Activated B cell treated with CpG ODN at 0.5 μM for 24 hours (primary cell): Measurements from ENCODE around the gene NEGR1. TPM values are rescaled to one million over a fixed set of nuclear protein-coding genes. Genes with fewer than 3 reads are reported as not detected.

Experiments used
- ATAC-seq: fragments of 200-7000 bp; cut with Tn5 transposase; one replicate; pipeline ENCODE4 v1.10.0; 2021; ENCODE audit warnings: low read depth, mild to moderate bottlenecking, moderate library complexity
- CTCF ChIA-PET: fragments of 350-600 bp; sonication (Branson Sonifier 250); formaldehyde crosslinking; loops from one replicate; lab custom pipeline; 2021; ENCODE audit warnings: antibody characterized with exemption; lab: Charles Lee
- POLR2A ChIA-PET: fragments of 350-600 bp; sonication (Branson Sonifier 250); formaldehyde crosslinking; loops from one replicate; lab custom pipeline; 2021; ENCODE audit warnings: antibody characterized with exemption; lab: Charles Lee
- DNase-seq: peaks from one replicate; pipeline ENCODE4 v3.0.0; 2022
- H3K27ac Mint-ChIP-seq: one replicate; pipeline ENCODE4 v1.8.0; 2020; ENCODE audit warnings: mixed read lengths
- H3K27me3 Mint-ChIP-seq: one replicate; pipeline ENCODE4 v1.8.0; 2021; ENCODE audit warnings: mixed read lengths
- H3K36me3 Mint-ChIP-seq: one replicate; pipeline ENCODE4 v1.8.0; 2021; ENCODE audit warnings: low read depth, mixed read lengths
- H3K4me1 Mint-ChIP-seq: one replicate; pipeline ENCODE4 v1.8.0; 2021; ENCODE audit warnings: mixed read lengths
- H3K4me3 Mint-ChIP-seq: one replicate; pipeline ENCODE4 v1.8.0; 2020; ENCODE audit warnings: mild to moderate bottlenecking, mixed read lengths
- H3K9me3 Mint-ChIP-seq: one replicate; pipeline ENCODE4 v1.8.0; 2020; ENCODE audit warnings: mixed read lengths
- intact Hi-C: fragments of 100-400 bp; cut with micrococcal nuclease; formaldehyde crosslinking; loops from one replicate; pipeline ENCODE4 v1.15.1; 2024
- total RNA-seq: library from RNA; stranded (reverse); gene quantifications from 2 replicates; pipeline ENCODE4 v1.2.3, GENCODE V29; 2022
- TF ChIP-seq, protein P1 (sequence below): fragments of 200-600 bp; IDR thresholded peaks from one replicate; pipeline ENCODE4 v1.8.0; 2022; ENCODE audit warnings: antibody characterized with exemption, mild to moderate bottlenecking

The NEGR1 gene
- total RNA-seq, 1 donor from 2014 or later: not detected

DNA sequence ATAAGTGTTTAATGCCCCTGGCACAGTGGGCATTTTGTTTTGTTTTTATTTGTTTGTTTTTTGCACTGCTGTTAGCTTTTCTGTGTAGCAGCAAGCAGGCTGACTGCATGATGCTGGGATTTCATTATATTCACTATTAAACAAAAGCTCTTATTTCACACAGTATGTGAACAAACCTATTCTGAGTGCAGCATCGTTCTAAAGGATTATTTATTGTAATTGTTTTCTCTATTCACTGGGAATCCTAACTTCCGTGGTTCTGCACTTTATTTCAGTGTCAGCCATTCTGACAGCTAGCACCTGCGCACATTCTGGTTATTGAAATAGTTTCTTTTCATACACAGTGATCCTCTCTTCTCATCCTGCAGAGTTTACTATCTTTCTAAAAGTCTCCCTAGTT is 595.0 kb downstream of the NEGR1 start:
- H3K9me3 Mint-ChIP-seq: no peaks in the 10 kb centered on the region
- CTCF ChIA-PET: no interaction called here
- no peak for DNase-seq

GRCh38 chr1:71676979-71677925 is 605.1 kb downstream of the NEGR1 start:
- ATAC-seq (no peak), DNase-seq (no peak)
- no peaks in the 10 kb centered on the region for H3K36me3 Mint-ChIP-seq
- ChIA-PET CTCF (no interaction called here), POLR2A (no interaction called here)
- H3K9me3 Mint-ChIP-seq: no peaks in the 10 kb centered on the region
- H3K27me3 Mint-ChIP-seq: no peaks in the 10 kb centered on the region
- H3K4me3 Mint-ChIP-seq: no peak overlapping the region
- intact Hi-C loops: no loop called here
- TF ChIP-seq, protein P1, sequence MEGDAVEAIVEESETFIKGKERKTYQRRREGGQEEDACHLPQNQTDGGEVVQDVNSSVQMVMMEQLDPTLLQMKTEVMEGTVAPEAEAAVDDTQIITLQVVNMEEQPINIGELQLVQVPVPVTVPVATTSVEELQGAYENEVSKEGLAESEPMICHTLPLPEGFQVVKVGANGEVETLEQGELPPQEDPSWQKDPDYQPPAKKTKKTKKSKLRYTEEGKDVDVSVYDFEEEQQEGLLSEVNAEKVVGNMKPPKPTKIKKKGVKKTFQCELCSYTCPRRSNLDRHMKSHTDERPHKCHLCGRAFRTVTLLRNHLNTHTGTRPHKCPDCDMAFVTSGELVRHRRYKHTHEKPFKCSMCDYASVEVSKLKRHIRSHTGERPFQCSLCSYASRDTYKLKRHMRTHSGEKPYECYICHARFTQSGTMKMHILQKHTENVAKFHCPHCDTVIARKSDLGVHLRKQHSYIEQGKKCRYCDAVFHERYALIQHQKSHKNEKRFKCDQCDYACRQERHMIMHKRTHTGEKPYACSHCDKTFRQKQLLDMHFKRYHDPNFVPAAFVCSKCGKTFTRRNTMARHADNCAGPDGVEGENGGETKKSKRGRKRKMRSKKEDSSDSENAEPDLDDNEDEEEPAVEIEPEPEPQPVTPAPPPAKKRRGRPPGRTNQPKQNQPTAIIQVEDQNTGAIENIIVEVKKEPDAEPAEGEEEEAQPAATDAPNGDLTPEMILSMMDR: no peak
- H3K4me1 Mint-ChIP-seq: no peaks in the 10 kb centered on the region
- no peak overlapping the region for H3K27ac Mint-ChIP-seq

More for the DNA sequence above, 595.0 kb downstream of the NEGR1 start:
- Mint-ChIP-seq H3K4me3 (no peak overlapping the region), H3K27me3 (no peaks in the 10 kb centered on the region), H3K36me3 (no peaks in the 10 kb centered on the region), H3K27ac (no peak overlapping the region), H3K4me1 (no peaks in the 10 kb centered on the region)
- TF ChIP-seq, protein P1: no peak
- intact Hi-C loops: no loop called here
- ATAC-seq: no peak
- POLR2A ChIA-PET: no interaction called here

DNA sequence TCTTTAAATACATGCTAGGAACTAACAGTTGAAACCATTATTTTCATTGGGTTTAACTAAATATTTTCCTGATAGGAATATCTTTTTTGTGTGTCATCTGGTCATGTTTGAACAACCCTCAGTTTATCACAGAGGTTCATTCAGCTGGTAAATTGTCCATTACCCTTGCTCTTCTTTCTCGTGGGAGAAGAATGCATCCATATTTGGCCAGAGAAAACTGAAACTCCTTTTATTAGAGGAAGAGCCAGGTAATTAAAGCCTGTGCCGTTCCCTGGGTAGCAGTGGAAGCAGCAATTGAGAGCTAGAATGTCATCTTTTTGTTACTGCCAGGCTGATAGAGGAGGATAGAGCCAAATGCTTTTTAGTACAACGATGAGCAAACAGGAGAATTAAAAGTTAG is 614.3 kb downstream of the NEGR1 start:
- Mint-ChIP-seq H3K36me3 (no peaks in the 10 kb centered on the region), H3K9me3 (peaks cover 2% of the 10 kb centered on the region), H3K4me1 (no peaks in the 10 kb centered on the region), H3K4me3 (no peak overlapping the region), H3K27me3 (no peaks in the 10 kb centered on the region), H3K27ac (no peak overlapping the region)
- no peak for DNase-seq
- intact Hi-C loops: no loop called here
- ChIA-PET POLR2A (no interaction called here), CTCF (no interaction called here)
- TF ChIP-seq, protein P1: no peak
- ATAC-seq: no peak

DNA sequence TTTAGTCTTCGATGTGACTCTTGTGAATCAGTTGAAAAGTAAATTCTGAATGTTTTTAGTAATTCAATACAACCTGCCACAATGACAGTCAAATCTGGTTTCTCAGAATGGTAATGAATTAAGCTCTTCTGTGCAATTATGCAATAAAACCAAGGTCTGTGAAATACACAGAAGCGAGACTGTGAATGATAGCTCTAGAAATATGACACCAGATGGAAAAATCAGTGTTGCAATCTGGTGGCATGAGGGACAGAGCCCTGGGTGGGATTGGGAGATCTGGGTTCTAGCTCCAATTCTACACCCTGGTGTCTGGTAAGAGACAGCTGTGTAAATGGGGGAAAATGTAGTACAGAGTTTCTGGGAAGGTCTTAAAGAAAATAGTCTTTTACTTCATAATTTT is 615.1 kb downstream of the NEGR1 start:
- no peak for DNase-seq
- TF ChIP-seq, protein P1: no peak
- CTCF ChIA-PET: no interaction called here

DNA sequence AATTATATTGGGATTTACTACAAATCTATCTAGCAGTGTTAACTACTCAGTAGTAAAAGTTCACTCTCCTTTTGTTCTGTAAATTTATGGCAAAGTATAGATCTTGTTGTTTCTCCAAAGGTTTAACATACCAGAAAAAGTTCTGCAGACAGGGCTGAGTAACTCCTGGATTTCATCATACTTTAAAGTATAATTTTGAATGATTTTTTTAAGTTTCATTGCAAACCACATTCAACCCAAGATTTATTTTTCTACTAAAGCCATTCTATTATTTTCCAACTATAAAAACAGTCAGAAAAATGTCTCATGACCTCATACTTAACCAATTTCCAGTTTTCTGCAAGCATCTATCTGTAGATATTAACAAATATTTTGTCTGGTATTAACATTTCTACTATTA is 615.7 kb downstream of the NEGR1 start:
- Mint-ChIP-seq H3K36me3 (no peaks in the 10 kb centered on the region), H3K4me3 (no peak overlapping the region), H3K27ac (no peak overlapping the region), H3K4me1 (no peaks in the 10 kb centered on the region), H3K9me3 (peaks cover 2% of the 10 kb centered on the region), H3K27me3 (no peaks in the 10 kb centered on the region)
- intact Hi-C loops: no loop called here
- DNase-seq (no peak), ATAC-seq (no peak)
- CTCF ChIA-PET: no interaction called here
- TF ChIP-seq, protein P1: no peak
- POLR2A ChIA-PET: no interaction called here

More for the DNA sequence above, 615.1 kb downstream of the NEGR1 start:
- Mint-ChIP-seq H3K9me3 (peaks cover 2% of the 10 kb centered on the region), H3K36me3 (no peaks in the 10 kb centered on the region), H3K4me3 (no peak overlapping the region), H3K27ac (no peak overlapping the region), H3K4me1 (no peaks in the 10 kb centered on the region), H3K27me3 (no peaks in the 10 kb centered on the region)
- POLR2A ChIA-PET: no interaction called here
- intact Hi-C loops: no loop called here
- no peak for ATAC-seq
